Measurements from ENCODE around the gene NHLRC4.

NHLRC4 gene

GRCh38 chr16:553601-554296 is 13.1 kb upstream of the NHLRC4 start:
- DNase-seq (ENCODE audit: low read depth): no peak

DNA sequence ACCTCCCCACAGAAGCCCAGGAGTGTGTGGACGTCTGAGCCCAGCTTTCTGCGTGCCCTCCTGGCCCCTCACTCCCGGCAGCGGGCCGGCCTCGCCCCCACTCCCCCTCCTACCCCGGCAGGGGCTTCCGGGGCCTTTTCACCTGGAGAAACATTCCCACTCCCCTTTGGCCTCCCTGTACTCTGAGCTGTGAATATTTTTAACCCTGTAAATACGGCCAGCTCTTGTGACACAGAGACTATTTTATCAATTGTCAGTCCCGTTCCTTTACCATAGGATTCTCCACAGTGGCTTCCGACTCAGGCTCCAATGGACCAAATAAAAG is 12.5 kb upstream of the NHLRC4 start:
- no peak for DNase-seq (ENCODE audit: low read depth)

GRCh38 chr16:554640-555365 is 12.0 kb upstream of the NHLRC4 start:
- peak; percentile 66 for DNase-seq (ENCODE audit: low read depth)

- no peak for DNase-seq (ENCODE audit: low read depth)
Measured at GRCh38 chr16:555528-556473, 11.0 kb upstream of the NHLRC4 start.

GRCh38 chr16:556474-557173 is 10.2 kb upstream of the NHLRC4 start:
- DNase-seq (ENCODE audit: low read depth): no peak

GRCh38 chr16:557463-558297 is 9.1 kb upstream of the NHLRC4 start:
- no peak for DNase-seq (ENCODE audit: low read depth)

DNA sequence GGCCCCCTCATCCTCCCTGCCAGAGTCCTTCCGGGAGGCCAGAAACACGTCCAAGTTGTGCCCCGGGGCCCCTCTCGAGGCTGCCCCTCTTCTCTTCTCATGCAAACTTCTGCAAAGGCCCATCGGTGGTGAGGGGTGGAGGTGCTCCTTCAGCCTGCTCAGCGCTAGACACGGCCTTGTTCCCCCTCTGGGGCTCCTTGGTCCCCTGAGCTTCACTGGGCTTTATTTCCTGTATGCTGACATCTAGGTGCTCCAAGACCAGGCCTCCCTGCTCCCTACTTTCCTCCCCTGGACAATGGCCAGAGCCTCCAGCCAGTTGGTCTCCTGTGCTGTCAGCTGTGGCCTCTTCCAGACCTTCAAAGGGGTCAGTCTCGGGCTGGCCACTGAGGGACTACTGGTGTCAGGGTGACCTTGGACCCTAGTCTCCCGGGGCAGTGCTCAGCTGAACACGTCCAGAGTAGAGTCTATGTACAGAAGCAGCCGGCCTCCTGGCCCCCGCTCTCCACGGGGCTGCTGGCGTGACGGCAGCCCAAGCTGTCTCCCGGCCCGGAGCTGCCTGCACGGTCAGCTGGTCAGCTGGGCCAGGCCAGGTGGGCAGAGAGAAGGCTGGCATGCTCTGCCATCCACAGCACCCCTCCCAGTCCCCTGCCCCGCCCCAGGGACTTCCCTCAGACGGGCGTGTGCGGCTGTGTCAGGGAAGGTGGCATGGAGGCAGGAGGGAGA is 8.3 kb upstream of the NHLRC4 start:
- DNase-seq (ENCODE audit: low read depth): no peak

DNA sequence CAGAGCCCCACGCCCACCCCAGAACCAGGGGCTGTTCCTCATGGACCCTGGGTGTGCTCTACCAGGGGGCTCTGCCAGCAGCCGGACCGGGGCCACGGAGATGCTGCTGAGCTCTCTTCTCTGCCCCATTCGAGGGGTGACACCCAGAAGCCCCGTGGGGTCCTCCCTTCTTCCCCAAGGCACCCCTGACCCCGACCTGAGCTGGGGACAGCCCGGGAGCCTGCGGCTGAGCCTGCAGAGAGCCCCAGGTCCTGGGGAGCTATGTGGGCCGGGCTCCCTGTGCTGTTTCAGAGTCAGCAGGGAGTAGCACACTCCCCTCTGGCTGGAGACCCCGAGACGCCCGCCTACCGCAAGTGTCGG is 7.8 kb upstream of the NHLRC4 start:
- no peak for DNase-seq (ENCODE audit: low read depth)

DNA sequence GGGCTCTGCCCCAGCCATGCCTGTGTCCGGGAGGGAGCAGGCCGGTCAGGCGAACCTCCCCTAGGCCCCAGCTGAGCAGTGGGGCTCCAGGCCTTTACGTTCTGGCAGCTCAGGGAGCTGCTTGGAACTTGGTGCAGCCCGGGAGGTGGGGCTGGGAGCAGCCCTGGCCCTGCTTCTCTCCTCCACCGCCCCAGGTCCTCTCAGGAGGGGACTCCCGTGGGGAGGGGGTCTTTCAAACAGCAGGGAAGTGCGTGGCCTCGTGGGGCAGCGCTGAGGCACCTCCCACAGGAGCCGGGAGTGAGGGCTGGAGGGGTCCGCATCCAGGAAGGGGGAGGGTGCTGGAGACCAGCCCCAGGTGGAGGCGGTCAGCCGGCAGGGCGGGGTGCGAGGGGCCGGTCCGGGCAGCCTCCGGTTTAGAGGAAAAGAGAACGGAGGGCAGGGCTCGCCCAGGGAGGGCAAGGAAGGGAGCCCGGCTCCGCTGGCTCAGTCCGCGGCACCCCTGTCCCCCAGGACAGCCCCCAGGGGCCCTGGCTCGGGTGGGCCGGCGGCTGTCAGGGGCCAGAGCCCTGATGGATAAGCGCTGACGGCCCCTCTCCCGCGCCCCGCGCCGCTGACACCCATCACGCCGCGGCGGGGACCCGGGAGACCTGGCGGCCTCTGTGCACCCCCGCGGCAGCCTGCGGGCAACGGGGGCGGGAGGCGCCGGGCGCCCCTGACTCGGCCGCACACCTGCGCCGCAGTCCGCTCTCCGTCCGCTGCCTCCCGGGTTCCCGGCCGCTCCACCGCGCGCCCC is 7.2 kb upstream of the NHLRC4 start:
- no peak for DNase-seq (ENCODE audit: low read depth)

GRCh38 chr16:560204-560700 is 6.6 kb upstream of the NHLRC4 start, which contains the start of gene PRR35:
Gene PRR35 (plus strand): TSS chr16:560394. CDS start chr16:563295, 2,901 bp downstream.
- no peak for DNase-seq (ENCODE audit: low read depth)

DNA sequence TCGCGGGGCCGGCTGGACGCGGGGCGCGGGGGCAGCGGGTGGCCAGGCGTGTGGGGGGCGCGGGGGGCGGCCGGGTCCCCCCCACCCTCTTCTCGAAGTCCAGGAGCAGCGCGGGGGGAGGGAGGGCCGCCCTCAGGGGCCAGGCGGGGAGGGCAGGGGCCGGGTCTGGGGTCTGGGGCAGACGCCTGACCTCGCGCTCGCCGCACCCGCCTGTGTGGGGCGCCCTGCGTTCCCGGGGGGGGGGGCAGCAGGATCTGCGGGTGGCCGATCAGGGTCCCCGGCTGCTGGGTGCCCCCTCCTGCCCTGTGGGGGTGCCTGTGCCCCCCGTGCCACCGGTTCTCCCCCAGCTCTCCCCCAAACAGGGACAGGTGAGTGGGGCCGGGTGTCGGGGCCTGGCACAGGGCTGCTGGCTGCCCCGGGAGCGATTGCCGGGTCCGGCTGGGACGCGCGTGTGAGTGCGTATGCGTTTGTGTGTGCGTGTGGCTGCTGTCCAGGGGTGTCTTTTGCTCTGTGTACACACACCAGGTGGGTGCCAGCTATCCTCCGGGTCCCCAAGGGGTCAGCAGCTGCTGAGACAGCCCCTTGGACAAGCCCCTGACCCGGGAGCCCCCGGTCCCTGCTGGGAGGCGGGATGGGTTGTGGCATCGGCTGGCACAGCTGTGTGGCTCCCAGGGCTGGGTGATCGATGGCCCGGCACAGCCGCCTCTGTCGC is 5.9 kb upstream of the NHLRC4 start:
- DNase-seq (ENCODE audit: low read depth): no peak

DNA sequence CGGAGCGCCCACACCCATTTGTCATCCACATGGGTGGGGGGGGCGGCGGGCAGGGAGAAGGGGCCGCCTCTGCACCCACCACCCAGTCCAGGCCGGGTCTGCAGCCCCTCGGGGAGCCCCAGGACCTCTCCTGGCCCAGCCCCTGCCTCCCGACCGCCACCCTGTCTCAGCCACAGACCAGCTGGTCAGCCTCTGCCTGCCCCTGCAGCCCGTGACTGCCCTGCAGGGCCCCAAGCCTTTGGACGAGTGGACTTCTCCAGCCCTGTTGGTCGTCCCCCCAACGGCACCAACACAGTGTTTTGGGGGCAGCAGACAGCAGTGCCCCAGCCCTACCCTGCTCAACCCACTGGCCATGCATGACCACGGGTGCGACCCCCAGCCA is 5.4 kb upstream of the NHLRC4 start:
- DNase-seq (ENCODE audit: low read depth): no peak

DNA sequence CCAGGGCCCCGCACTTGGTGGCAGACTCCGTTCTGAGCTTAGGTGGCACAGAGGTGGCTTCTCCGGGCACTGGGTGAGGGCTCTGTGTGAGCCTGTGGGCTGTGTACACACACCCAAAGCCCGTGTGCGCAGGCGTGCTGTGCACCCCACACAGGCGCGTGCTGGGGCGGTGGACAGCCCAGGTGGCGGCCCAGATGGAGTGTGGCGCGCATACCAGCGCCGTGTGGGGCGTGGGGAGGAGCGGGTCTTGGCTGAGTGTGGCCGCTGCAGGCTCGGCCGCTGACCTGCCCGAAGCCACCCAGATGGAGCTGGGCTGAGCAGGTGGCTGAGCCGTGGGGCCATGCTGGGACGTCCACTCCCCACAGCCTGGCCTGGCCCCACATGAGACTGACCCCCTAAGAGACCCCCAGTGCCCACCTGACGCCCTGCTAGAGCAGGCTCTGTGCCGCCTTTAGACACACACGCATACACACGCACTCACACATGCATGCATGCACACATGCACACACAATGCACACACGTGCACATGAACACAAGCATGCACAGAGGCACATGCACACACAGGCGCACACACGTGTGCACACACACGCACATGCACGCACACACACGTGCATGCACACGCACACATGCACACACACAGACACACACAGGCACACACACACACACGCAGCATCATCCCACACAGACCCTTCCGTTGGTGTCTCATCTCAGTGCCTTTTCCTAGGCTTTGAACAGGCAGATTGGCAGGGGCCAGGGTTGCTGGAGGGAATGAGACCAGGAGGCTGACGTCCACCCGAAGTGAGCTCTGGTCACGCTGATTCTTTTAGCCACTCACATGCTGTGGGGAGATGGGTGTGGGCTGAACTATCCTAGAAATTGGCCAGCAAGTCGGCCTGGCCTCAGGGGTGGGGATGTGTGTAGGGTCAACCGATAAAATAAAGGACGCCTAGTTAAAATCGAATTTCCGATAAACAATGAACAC is 4.6 kb upstream of the NHLRC4 start:
- DNase-seq (ENCODE audit: low read depth): no peak

DNA sequence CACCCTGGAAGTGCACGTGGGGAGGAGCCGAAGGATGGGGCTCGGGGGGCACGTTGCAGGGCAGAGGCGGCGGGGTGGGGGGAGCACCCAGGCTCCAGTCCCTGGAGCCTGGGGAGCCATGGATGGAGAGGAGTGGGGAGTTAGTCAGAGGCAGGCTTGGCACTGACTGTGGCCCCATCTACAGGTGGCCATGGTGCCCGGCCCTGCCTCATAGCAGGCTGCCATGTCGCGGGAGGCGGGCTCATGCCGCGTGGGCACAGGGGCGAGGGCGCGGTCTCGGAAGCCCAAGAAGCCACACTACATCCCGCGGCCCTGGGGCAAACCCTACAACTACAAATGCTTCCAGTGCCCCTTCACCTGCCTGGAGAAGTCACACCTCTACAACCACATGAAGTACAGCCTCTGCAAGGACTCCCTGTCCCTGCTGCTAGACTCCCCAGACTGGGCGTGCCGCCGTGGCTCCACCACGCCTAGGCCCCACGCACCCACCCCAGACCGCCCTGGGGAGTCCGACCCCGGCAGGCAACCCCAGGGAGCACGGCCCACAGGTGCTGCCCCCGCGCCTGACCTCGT is 3.6 kb upstream of the NHLRC4 start:
- no peak for DNase-seq (ENCODE audit: low read depth)

- no peak for DNase-seq (ENCODE audit: low read depth)
Measured at GRCh38 chr16:564690-565418, 2.0 kb upstream of the NHLRC4 start.
